GM12891 (cell line): ENCODE results near the gene WBP2NL. TPM values are rescaled to one million over a fixed set of nuclear protein-coding genes. Genes with fewer than 3 reads are reported as not detected.
"Not testable (repeated sequence)": the region's sequence is repeated elsewhere in the genome, so short reads cannot be mapped to it uniquely, and the experiment has no call there.

Source experiments
- DNase-seq: peaks from one replicate; pipeline ENCODE4 v3.0.0; 2011; ENCODE audit warnings: low spot score; ENCODE audit not compliant: insufficient read length
- FAIRE-seq: peaks from 2 replicates; lab custom pipeline; 2011; peaks lifted over from hg19 to GRCh38; lab: Jason Lieb, UNC
- PAX5 ChIP-seq: IDR thresholded peaks from 2 replicates; pipeline ENCODE4 v1.6.1; 2011; ENCODE audit warnings: low read length, moderate library complexity, mild to moderate bottlenecking; ENCODE audit not compliant: insufficient read depth, severe bottlenecking
- POLR2A ChIP-seq: IDR thresholded peaks from 2 replicates; pipeline ENCODE4 v1.6.1; 2011; ENCODE audit warnings: low read depth, low read length, control low read depth
- POLR2AphosphoS5 ChIP-seq: IDR thresholded peaks from 2 replicates; pipeline ENCODE4 v1.6.1; 2011; ENCODE audit warnings: low read depth, low read length, control low read depth
- POU2F2 ChIP-seq: IDR thresholded peaks from 2 replicates; pipeline ENCODE4 v1.6.1; 2011; ENCODE audit warnings: low read depth, mild to moderate bottlenecking, control low read depth, low read length, moderate library complexity
- SPI1 ChIP-seq: IDR thresholded peaks from 2 replicates; pipeline ENCODE4 v1.6.1; 2011; ENCODE audit warnings: low read depth, low read length, control low read depth
- TAF1 ChIP-seq: IDR thresholded peaks from 2 replicates; pipeline ENCODE4 v1.6.1; 2011; ENCODE audit warnings: low read depth, low read length, control low read depth
- polyA plus RNA-seq: library from polyadenylated mRNA; unstranded; fragments of >200 nt; gene quantifications from one replicate; pipeline ENCODE4 v1.2.1, GENCODE V29; 2012; ENCODE audit warnings: low read depth, missing spikeins, inconsistent platforms; ENCODE audit not compliant: missing spikeins

Gene WBP2NL, protein sequence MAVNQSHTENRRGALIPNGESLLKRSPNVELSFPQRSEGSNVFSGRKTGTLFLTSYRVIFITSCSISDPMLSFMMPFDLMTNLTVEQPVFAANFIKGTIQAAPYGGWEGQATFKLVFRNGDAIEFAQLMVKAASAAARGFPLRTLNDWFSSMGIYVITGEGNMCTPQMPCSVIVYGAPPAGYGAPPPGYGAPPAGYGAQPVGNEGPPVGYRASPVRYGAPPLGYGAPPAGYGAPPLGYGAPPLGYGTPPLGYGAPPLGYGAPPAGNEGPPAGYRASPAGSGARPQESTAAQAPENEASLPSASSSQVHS
- polyA plus RNA-seq: 0.23 TPM

- TF ChIP-seq POLR2A: peak; percentile 53
- TF ChIP-seq SPI1: no peak
- TF ChIP-seq TAF1: peak; percentile 74
- FAIRE-seq (peak; percentile 95), DNase-seq (peak; percentile 68)
Observed at GRCh38 chr22:41998361-41999261, at the start of gene WBP2NL. TSS of gene WBP2NL (plus strand) at chr22:41998788. CDS start at chr22:41998819, 31 bp downstream.

- FAIRE-seq, DNase-seq: not testable (repeated sequence)
Observed at GRCh38 chr22:41948928-41949296, 49.7 kb upstream of the WBP2NL start.

DNA sequence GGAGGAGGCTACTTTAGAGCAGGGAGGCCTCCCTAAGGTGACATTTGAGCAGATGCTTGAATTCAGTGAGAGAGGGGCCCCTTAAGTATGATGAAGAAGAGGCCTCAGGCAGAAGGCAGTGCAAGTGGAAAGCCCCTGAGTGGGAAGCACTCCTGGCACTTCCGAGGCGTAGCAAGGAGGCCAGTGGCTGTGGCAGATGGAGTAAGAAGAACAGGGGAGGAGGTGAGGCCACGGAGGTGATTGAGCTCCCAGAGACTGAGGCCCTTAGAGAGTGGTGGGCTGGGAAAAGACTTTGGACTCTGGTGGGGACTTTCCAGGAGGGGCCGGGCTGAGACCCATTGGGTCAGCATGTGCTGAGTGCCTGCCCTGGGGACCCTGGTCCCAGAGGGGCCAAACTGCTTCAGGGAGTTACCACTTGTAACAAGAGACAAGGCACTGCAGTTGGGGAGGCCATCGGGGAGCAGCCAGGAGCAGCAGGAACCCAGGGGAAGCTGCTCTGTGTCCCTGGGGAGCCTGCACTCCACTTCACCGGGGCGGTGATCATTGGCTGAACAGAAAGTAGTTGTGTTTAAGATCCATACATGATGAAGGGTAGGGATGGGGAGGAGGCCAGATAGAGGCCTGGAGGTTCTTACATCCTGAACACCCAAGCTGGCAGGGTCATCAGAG lies 49.2 kb upstream of the WBP2NL start:
- DNase-seq: no peak
- TF ChIP-seq POLR2A (peak; percentile 39; the same call in 1 of the 2 replicates), TAF1 (peak; percentile 51; the same call in 1 of the 2 replicates), SPI1 (no peak), POU2F2 (0 out of 2 replicates have a peak, but pooled peaks have one; percentile 31), POLR2AphosphoS5 (0 out of 2 replicates have a peak, but pooled peaks have one; percentile 42), PAX5 (no peak)
- peak; percentile 48 for FAIRE-seq

DNA sequence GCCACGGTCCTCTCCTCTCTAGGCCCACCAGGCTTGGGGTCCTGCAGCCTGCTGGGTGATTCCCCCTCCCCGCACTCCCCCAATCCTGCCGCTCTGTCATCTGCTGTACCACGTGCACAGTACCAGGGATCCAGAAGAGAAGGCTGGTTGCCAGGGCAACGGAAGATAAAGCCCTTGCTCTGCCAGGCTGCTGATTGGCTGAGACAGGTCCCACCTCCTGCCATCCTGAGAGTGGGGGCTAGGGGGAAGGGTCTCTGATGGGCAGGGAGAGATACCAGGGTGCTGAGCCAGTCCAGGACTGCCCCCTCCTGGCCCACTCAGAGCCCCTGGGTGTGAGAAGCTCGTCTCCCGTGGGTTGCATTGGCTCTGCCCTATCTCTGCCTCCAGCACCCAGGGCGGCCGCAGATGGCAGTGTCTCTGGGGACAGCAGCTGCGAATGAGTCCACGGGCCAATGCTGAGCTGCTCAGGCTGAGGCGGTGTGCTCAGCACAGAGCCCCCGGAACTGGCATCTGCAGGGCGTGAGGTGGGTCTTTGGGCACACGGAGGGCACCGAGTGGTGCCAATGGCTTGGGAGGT lies 46.6 kb upstream of the WBP2NL start, which contains the start of gene SMIM45:
Gene SMIM45 (plus strand): TSS at position 253 of the 577 bp plus-strand sequence.
- DNase-seq (no peak), FAIRE-seq (peak; percentile 50)
- TF ChIP-seq POLR2A (no peak), PAX5 (no peak), POLR2AphosphoS5 (no peak), POU2F2 (no peak), TAF1 (no peak), SPI1 (no peak)

DNA sequence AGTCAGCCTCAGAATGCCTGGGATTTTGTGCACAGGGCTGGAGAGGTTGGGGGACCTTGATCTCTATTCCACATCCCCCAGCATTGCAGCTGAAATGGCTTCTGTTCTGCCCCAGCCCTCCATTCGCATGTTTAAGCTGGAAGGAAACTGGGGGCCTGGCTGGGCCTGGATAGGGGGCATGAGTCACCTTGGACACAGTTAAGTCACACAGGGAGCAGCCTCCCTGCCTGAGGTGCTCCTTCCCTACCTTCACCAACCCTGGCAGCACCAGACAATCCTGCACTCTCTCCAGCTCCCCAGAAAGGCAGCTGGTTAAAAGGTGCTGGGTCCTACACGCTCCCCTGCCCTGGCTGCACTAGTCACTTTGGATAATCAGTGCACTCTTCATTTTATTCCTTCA lies 45.9 kb upstream of the WBP2NL start:
- TF ChIP-seq POLR2A (no peak), PAX5 (no peak), TAF1 (no peak), POU2F2 (no peak), SPI1 (no peak), POLR2AphosphoS5 (no peak)
- FAIRE-seq (no peak), DNase-seq (no peak)

GRCh38 chr22:41957941-41958556 lies 40.5 kb upstream of the WBP2NL start:
- TF ChIP-seq TAF1 (0 out of 2 replicates have a peak, but pooled peaks have one; percentile 2), POLR2AphosphoS5 (no peak)
- DNase-seq (no peak), FAIRE-seq (no peak)

GRCh38 chr22:41963453-41964111 lies 35.0 kb upstream of the WBP2NL start:
- FAIRE-seq (no peak), DNase-seq (no peak)
- TF ChIP-seq TAF1: no peak
- no peak for TF ChIP-seq POLR2A
- TF ChIP-seq PAX5: no peak
- no peak for TF ChIP-seq POLR2AphosphoS5
- no peak for TF ChIP-seq POU2F2
- no peak for TF ChIP-seq SPI1

DNA sequence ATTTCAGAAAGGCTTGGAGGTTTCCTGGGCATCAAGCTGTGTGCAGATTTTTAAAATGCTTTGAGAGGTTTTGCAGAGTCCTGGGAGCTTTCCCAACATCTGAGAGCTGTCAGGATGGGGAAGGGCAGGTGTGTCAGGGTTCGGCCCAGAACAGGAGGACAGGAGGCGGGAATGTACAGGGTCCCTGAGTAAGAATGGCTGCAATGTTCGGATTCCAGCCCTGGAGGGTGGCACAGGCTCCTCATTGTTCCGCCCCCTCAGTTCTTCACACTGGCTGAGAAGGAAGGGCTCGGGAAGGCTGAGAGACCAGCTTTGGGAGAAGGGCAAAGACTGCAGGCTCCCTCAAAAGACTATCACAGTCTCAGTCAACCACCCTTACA lies 34.5 kb upstream of the WBP2NL start:
- TF ChIP-seq PAX5 (no peak), SPI1 (no peak), POLR2AphosphoS5 (no peak), POU2F2 (no peak), POLR2A (no peak), TAF1 (no peak)
- no peak for DNase-seq
- FAIRE-seq: no peak

- TF ChIP-seq SPI1 (no peak), POLR2A (no peak), POLR2AphosphoS5 (no peak), PAX5 (no peak), POU2F2 (no peak), TAF1 (no peak)
- DNase-seq (no peak), FAIRE-seq (no peak)
Observed at GRCh38 chr22:41966225-41966606, 32.4 kb upstream of the WBP2NL start.
